Fibroblast of skin of scalp (primary cell): ENCODE data around the gene TMEM95.

Experiments used
- DNase-seq: peaks from one replicate; pipeline ENCODE4 v3.0.0-alpha.2; 2013

Gene TMEM95

GRCh38 chr17:7405350-7406234, 50.6 kb downstream of the TMEM95 start:
- DNase-seq = no peak

GRCh38 chr17:7406235-7406825, 51.4 kb downstream of the TMEM95 start:
- DNase-seq = no peak
